GM18858 (cell line): Measurements from ENCODE around the gene AGR2.
"Not testable (repeated sequence)": the region's sequence is repeated elsewhere in the genome, so short reads cannot be mapped to it uniquely, and the experiment has no call there.

ENCODE experiments used
- ATAC-seq: cut with Tn5 transposase; IDR thresholded peaks from one replicate; pipeline ENCODE4 v1.9.1; 2021; ENCODE audit not compliant: unreplicated experiment

The AGR2 gene

DNA sequence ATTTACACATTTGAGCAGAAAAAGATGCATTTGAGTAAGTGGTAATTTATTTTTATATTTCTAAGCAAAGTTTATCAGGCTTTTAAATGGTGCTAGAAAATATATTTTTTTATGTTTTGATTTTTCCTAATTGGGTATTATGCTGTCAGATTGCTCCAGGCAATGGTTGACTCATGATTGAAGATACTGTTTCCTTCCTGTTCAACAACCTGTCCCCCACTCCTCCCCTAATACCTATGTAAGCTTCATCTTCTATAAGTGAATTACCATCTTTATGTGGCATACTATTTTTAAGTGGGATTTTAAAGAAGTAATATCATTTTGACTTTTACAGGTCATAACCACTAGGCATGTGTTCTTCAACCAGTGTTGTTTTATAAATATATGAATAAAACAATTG is 29.8 kb downstream of the AGR2 start:
- ATAC-seq: no peak

DNA sequence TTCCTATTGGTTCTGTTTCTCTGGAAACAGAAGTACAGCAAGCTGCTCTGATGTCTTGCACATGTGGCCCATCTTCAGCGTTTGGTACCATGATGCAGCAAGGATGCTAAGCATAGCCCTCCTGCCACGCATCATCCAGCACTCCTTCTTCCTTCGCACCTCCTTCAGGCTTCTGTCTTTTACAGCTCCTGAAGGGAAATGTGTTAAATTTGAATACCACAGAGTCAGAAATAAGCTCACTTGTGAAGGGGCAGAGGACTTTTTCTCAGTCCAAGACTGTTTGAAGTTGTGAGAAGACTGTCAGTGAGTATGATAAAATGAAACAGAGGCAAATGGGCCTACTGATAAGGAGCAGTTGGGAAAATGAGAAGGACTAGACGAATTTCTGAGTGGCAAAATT is 30.5 kb downstream of the AGR2 start:
- ATAC-seq: no peak

DNA sequence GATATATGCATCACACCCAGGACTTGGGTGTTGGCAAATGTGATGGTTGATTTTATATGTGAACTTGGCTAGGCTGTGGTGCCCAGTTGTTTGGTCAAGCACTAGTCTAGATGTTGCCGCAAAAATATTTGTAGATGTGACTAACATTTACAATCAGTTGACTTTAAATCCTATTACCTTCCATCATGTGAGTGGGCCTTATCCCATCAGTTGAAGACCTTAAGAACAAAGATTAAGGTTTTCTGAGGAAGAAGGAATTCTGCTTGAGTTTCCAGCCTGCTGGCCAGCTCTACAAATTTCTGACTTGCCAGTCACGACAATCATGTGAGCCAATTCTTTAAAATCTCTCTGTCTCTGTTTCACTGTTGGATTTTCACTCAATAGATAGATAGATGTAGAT is 30.9 kb downstream of the AGR2 start:
- ATAC-seq: no peak

DNA sequence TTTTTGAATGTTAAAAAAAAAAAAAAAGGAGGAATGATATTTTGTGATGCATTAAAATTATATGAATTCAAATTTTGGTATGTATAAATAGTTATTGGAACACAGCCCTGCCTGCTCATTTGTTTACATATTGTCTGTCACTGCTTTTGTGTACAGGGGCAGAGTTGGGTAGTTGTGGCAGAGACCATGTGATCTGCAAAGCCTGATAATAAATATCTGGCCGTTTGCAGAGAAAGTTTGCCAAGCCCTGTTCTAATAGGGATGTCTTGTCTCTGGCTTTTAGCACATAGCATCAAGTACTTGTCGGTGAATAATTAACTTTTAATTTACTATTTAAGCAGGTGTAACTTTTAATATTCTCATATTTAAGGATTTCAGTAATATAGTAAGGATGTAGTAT is 31.5 kb downstream of the AGR2 start:
- no peak for ATAC-seq

DNA sequence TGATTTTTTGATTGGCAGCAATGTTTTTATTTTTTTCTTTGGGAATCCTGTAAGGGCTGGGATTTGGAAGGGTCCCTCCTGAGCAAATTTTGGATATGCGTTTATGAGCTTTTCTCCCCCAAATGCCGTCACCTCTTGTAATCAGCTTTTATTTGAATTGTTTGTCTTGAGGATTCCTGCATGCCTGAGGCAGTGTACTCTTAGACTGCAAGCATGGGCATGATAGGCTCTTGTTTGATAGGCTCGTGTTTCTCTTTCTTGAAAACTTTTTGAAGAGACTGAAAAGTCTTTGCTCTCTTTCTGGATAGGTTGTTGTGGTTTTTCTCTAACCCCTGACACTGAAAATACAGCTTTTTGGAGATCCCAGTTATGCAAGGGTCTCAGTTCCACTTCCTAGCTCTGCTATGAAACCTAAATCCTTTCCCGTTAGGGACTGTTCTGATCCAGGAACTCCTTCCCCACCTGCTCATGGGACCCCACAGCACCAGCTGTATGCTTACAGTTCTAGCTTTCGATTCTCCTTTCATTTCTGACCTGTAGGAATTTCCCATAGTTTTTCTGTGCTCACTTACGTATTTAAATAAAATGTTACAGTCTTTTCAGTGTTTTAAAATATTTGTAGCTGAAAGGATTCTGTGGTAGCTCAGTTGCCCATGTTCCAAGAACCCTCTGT is 34.0 kb downstream of the AGR2 start:
- ATAC-seq: no peak

DNA sequence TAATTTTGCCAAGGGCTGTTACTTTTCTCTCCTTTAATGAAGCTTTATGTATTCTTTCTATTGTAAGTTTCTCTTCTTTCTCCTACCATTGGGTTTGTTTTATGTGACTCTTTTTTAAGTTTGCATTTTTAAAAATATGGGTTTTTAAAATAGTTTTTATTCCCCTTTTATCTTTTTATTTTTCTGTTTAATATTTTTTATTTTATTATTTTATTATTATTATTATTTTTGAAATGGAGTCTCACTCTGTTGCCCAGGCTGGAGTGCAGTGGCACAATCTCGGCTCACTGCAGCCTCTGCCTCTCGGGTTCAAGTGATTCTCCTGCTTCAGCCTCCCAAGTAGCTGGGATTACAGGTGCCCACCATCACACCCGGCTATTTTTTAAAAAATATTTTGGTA is 34.8 kb downstream of the AGR2 start:
- not testable (repeated sequence) for ATAC-seq

DNA sequence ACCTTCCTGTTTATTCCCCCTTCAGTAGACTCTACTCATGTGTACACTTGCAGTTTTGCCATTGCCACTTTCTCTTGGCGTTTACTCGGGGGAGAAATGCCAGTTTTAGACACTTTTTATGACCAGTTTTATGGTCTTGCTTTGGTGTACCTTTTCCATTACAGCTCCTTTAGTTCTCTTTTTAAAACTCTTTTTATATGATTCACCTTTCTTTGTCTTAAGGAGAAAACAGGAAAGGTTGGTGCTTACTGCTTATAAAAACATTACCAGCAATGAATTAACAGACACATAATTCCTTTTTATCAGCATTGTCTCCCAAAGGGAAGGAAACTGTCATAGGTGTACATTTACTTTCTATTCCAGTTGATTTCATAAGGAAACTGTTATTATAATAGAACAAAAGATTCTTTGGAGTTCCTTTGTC is 39.4 kb downstream of the AGR2 start:
- no peak for ATAC-seq

DNA sequence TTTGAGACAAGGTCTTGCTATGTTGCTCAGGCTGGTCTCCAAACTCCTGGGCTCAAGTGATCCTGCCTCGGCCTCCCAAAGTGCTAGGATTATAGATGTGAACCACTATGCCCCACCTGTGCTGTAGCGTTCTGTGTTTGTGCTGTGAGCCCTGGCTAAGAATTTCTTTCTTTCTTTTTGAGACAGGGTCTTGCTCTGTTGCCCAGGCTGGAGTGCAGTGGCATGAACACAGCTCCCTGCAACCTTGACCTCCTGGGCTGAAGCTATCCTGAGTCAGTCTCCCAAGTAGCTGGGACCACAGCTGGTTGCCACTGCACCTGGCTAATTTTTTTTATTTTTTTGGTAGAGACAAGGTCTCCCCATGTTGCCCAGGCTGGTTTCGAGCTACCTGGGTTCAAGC is 39.9 kb downstream of the AGR2 start:
- no peak for ATAC-seq

DNA sequence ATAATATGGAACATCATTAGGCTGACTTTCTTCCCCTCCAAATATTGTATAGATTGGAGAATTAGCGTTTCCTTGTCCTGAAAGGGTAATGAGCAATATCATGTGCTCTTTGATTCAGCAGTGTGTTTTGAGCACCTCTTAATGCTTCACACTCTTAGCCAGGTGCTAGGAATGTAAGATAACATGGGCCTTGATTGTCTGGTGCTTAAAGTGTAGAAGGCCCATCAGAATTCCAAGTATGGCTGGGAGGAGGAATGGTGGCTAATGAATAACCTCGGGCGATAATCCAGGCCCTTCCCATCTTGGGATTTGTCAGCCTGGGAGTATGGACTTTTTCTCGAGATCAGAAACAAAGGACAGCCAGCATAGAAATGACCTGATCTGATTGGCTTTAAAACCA is 42.6 kb downstream of the AGR2 start:
- no peak for ATAC-seq

DNA sequence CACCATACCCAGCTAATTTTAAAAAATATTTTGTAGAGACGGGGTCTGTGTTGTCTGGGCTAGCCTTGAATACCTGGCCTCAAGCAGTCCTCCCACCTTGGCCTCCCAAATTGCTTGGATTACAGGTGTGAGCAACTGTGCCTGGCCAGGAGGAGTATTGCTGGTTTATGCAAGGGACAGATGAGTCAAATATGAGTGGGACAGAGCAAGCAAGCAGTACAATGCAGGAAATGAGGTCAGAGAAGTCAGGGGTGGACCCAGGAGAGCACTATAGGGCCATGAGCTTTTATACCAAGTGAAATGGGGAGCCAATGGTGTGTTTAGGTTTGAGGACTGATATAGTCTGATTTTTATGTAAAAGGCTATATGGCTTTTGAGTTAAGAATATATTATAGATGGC is 45.0 kb downstream of the AGR2 start:
- ATAC-seq: no peak

DNA sequence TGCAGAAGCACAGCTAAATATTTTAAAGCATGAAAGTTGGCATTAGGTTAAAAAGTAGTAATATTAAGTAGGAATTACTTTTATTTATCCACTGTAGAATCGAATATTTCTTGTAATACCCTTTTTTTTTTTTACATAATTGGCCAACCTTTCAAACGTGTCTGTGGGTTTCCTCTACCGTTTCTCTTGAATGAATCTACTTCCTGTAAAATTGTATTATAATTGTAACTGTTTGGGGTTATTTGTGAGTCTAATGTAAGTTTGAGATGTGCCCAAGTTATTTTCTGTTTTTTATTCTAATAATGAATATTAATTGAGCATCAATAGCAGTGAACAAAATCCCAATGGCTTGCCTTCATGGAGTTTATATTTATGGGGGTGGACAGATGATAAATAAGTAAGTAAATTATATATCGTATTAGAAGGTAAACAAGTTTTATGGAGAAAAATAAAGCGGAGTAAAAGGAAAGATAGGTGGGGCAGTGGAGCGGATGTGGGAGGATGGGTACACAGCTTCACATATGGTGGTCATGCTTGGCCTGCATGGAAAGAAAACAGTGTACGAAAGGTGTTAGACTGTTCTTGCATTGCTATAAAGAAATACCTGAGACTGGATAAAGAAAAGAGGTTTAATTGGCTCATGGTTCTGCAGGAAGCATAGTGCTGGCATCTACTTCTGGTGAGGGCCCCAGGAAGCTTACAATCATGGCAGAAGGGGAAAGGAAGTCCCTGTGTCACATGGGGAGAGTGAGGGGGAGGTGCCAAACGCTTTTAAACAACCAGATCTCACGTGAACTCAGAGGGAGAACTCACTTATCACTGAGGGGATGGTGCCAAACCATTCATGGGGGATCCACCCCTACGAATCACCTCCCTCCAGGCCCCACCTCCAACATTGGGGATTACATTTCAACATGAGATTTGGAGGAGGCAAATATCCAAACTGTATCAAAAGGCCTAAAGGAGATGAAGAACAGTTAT is 45.9 kb downstream of the AGR2 start:
- no peak for ATAC-seq

DNA sequence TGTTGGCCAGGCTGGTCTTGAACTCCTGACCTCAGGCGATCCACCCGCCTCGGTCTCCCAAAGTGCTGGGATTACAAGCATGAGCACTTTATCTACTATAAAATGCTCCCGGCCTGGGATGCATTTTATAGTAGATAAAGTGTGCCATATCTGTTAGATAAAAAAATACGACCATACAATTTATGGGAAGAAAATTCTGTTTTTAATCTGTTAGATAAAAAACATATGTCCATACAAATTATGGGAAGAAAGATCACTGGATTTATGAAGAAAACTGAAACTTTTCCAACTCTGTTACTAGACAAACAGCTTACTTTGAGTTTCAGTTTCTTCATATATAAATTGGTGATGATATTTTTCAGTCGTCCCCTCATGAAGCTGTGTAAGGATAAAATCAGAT is 46.8 kb downstream of the AGR2 start:
- no peak for ATAC-seq

DNA sequence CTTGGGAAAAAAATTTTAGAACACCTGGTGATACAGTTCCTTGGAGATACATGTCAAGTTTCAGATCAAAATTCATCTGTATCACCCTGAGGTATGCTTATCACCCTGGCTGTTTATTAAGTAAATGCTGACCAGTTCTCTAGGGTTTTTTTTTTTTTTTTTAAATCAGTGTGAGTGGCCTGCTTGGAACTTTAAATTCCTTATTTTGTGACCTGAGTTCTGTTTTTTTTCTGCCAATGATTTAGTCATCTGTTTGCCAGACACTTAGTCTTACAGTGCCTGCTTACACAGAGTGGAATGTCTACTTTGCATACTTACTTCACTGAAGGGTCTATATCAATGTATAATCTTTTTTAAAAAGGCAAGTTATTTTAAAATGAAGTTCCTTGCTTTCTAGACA is 49.4 kb downstream of the AGR2 start:
- no peak for ATAC-seq

DNA sequence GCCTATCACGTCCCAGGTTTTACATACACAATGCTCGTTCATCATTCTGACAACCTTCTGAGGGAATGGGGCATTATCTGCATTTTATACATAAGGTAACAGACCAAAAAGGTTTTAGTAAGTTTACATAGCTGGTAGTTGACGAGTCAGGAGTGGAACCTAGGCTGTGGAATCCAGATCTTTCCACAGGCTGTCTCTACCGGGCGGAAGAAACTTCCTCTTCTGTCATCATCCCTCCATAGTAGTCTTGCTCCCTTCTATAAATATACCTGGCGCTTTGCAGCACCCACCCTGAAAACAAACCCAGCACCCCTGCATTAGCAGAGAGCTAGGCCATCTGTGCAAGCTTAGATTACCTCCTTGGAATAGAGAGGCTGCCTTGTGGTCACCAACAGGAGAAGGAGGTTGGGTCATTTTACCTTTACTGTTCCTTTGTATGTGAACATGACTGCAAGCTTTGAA is 49.9 kb downstream of the AGR2 start:
- ATAC-seq: no peak

DNA sequence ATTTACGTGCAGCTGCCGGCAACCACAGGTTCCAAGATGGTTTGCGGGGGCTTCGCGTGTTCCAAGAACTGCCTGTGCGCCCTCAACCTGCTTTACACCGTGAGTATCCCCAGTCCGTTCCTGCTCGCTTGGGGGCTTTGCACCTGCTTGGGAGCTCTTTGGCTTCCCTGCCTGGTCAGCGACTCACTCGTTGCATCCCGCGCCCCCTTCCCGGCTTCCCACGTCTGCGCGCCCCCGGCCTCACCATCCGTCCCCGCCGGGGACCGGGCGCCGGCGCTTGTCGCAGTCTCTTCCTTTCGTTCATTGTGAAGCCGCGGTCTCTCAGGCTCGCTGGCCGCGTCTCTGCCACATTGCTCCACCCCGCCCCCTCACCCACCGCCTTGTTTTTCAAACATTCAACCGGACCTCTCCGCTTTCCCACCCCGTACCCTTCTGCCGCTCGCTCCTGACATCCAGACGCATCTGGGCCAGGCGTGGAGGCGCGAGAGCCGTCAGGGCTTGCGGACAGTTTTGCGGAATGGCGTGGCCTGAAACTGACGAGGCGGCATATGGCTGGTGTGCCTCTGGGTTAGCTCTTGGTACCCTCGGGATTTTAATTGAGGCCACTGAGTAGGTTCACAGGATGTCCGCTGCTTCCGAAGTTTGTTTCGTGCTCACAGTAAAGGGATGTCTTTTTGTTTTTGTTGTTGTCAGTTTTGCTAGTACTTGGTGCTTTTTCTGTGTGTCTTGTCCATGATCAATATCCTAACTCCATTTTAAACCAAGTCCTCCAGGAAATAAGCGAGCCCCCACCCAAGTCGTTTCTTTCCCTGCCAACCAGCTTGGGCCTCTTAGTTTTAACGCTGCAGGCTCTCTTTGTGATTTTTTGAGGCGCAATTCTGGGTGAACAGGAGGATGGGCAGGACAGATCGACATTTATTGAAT is 50.6 kb downstream of the AGR2 start:
- no peak for ATAC-seq

DNA sequence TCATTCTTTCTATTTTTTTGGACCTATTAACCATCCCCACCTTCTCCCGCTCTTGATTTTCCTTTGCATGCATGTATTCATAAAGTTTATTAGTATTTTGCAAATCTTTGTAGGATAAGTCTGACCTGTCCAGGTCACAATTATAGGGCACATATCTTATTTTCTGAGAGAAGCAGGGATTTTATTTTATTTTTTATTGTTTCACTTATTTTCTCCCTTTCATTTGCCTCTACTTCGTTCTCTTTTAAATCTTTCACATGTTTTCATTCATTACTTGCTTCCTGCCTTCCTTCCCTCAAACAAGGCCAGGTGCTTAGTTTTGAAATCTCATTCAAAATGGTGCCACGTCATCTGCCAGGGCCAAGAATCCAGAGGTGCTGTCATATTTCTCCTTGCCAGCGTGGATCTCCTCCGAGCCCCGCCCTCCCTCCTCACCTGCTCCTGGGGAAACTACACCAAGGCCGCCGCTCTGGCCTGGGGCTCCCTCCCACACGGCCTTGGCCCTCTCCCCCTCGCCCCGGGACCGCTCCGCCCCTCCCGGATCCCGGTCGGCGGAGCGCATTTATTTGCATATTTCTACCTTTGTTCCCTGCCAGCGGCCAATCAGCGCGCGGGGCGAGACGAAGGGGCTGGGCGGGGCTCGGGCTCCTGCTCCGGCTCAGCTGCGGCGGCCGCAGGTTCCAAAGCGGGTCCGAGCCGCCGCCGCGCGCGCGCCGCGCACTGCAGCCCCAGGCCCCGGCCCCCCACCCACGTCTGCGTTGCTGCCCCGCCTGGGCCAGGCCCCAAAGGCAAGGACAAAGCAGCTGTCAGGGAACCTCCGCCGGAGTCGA is 51.5 kb downstream of the AGR2 start, which contains the start of gene TSPAN13:
TSPAN13 (plus strand) TSS at position 654 of the 830 bp plus-strand sequence. CDS start 213 bp downstream, outside the sequence.
- ATAC-seq: peak; percentile 58

DNA sequence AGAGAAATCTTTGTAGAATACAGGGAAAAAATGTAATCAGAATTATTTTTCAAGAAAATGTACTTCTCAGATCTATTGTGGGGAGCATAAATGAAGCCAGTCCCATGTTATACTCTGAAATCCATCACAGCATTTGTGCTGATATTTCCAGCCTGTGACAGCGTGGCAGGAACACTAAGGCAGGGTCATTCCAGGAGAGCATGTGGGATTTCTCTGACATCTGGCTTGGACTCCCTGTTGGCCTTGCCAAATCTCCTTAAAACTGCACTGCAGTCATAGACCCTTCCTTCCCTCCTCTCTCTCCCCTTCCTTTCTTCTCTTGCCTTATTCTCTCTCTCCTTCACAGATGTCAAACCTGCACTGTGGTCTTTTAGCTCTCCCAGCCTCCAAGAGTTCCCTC is 57.7 kb downstream of the AGR2 start:
- ATAC-seq: no peak

DNA sequence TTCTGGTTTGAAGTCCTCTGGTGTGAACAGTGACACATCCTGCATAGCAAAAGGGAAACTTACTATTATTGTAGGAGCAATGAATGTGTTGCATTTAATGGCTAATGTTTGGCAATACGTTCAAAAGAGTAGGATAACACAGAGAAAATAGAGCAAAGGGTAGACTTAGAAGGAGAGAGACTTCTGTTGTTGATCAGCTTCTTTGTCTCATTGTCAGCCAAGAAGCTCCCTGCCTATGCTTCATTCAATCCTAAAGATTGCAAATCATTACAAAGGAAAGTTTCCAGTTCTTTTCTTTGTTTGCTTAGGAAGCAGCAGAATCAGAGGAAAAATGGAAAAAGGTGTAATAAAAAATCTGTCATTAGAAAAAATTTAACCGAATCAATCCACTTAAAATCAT is 59.2 kb downstream of the AGR2 start:
- no peak for ATAC-seq

DNA sequence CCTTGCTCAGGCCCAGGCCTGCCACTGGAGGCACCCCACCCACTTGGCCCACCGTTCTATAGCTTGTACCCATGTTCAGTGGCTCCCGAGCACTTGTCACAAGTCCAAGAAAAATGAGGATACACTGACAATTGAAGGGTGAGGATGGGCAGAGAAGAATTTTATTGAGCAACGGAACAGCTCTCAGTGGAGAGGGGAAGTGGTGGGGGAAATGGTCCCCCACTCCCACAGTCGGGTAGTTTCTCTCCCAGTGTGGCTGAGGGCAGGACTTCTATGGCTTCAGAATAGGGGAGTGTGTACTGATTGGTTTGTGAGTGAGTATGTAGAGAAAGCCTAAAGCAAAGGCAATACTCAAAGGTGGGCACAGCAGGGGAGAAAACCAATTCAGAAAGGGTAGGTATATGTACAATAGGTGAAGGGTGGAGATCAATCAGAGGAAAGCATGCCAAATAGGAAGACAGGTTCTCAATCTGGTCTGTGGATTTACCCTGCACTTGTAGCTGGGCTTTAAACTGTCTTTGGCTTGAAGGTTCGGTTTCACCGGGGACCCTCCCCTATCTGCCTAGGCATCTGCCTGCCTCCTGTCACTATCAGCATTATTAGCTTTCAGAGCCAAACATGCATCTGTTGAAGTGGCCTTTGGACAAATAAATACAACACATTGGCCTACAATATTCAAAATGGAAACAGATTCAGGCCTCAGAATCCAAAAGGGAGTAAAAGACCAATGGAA is 60.1 kb downstream of the AGR2 start:
- ATAC-seq: no peak
